GM12874 (cell line): ENCODE results near the gene GSDMA.

ENCODE experiments used
- CTCF ChIP-seq: IDR thresholded peaks from 2 replicates; pipeline ENCODE4 v1.5.1; 2011; ENCODE audit warnings: low read depth, mild to moderate bottlenecking, control low read depth, low read length, moderate library complexity; ENCODE audit not compliant: insufficient read depth

GSDMA gene

GRCh38 chr17:39926588-39927100, 36.2 kb upstream of the GSDMA start:
- no peak for TF ChIP-seq CTCF

DNA sequence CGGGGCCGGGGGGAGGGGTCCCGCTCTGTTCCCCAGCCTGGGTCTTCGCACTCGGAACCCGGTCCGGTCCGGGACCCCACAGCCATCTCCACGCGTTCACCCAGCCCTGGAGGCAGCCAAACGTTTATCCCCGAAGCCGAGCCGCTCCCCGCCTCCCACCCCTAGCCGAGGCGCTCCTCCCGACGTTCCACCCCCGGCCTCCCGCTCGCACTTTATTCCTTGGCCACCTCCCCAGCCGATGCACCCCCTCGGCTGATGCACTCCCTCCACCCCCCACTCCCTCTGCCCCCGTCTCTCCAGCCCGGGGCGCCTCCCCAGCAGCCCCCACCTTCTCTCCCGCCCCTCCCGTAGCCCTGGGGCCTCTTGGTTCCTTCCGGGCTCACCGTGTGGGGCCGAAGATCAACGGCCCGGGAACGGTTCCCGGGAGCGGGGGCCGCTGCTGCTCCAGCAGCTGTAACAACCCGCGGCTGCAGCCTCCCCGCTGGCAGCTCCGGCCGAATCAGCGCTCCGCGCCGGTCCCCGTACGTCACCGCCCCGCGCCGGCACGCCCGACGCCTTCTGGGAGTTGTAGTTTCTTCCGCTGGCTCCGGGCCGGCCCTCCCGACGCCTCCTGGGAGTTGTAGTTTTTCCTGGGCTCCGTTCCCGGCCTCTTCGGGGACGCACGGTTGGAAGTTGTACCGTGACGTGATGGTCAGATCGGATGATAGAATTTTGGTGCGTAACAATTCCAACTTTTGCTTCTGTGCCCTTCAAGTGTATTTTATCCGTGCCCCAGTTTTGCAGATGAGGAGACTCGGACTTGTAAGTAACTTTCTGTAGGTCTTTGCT, 35.5 kb upstream of the GSDMA start, which contains the start of the genes LRRC3C and ORMDL3:
TSS of gene LRRC3C (plus strand) at position 632 of the 828 bp plus-strand sequence. CDS start 13,792 bp downstream, outside the sequence.
TSS of gene ORMDL3 (minus strand) at position 501 of the 828 bp plus-strand sequence. CDS start 3,398 bp downstream, outside the sequence.
- no peak for TF ChIP-seq CTCF

DNA sequence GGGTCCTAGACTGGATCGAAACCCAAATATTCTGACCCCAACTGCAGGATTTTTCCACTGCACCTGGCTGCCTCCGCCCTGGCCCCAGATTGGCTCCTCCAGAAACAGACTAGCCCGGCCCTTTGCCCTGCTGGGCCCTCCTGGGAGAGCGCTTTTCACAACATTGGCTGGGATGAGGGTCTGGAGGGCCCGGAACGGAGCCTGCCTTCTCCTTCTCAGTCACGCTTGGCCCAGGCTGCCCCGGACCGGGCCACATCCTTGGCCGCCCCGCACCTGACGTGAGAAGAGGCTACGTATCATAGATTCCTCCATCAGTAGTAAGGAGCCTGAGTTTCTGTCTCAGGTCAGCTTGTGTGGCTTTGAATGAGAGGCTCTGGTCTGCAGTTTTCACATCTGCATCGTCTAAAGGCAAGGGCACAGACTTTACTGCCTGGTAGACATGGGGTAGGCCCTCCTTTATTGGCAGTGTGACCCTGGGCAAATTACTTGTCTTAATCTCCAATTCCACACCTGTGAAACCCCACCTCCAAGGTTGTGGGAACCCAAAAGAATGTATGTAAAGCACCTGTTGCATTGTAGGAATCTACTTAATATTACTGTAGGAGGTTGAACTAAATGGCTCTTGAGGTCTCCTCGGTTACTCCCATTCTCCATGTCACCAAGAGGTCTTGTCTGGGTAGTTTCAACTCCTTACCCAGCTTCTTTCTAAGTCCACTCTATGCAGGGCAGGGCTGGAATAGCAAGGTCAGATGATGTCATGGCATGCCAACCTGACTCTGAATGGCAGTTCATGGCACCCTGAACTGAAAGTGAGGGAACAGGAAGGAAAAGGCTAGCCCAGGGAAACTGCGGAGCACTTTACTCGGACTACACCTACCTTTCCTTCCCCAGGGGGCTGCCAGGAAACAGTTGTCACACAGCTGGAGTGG, 34.6 kb upstream of the GSDMA start:
- no peak for TF ChIP-seq CTCF

- TF ChIP-seq CTCF: no peak
Observed at GRCh38 chr17:39928858-39929645, 33.8 kb upstream of the GSDMA start.

- no peak for TF ChIP-seq CTCF
Observed at GRCh38 chr17:39929646-39930407, 33.0 kb upstream of the GSDMA start.

GRCh38 chr17:39933912-39934311, 28.9 kb upstream of the GSDMA start:
- TF ChIP-seq CTCF: no peak
